Measurements from ENCODE around the gene RFLNA.
"Not testable (repeated sequence)": the region's sequence is repeated elsewhere in the genome, so short reads cannot be mapped to it uniquely, and the experiment has no call there.

The RFLNA gene

GRCh38 chr12:124319368-124320050 is 24.6 kb downstream of the RFLNA start:
- no peak for DNase-seq (ENCODE audit: low read depth in 2 of 2)

GRCh38 chr12:124321040-124321481 is 26.2 kb downstream of the RFLNA start:
- peak; percentile 37 to 73 for DNase-seq (ENCODE audit: low read depth in 2 of 2)

GRCh38 chr12:124321556-124322270 is 26.8 kb downstream of the RFLNA start:
- DNase-seq (ENCODE audit: low read depth in 2 of 2) = no peak

GRCh38 chr12:124322271-124322998 is 27.5 kb downstream of the RFLNA start:
- no peak for DNase-seq (ENCODE audit: low read depth in 2 of 2)

- DNase-seq (ENCODE audit: low read depth in 2 of 2) = not testable (repeated sequence)
Observed at GRCh38 chr12:124322999-124323328, 28.1 kb downstream of the RFLNA start.

GRCh38 chr12:124323771-124324530 is 29.1 kb downstream of the RFLNA start:
- DNase-seq (ENCODE audit: low read depth in 2 of 2) = no peak

- DNase-seq (ENCODE audit: low read depth in 2 of 2) = no peak
Observed at GRCh38 chr12:124324803-124325705, 30.2 kb downstream of the RFLNA start.

GRCh38 chr12:124326104-124326503 is 31.2 kb downstream of the RFLNA start:
- DNase-seq (ENCODE audit: low read depth in 2 of 2) = no peak

- DNase-seq (ENCODE audit: low read depth in 2 of 2) = no peak
Observed at GRCh38 chr12:124326871-124327270, 32.0 kb downstream of the RFLNA start.

GRCh38 chr12:124327362-124328043 is 32.6 kb downstream of the RFLNA start:
- DNase-seq (ENCODE audit: low read depth in 2 of 2) = no peak

GRCh38 chr12:124328116-124328515 is 33.2 kb downstream of the RFLNA start:
- no peak for DNase-seq (ENCODE audit: low read depth in 2 of 2)

GRCh38 chr12:124328636-124329035 is 33.7 kb downstream of the RFLNA start:
- DNase-seq (ENCODE audit: low read depth in 2 of 2) = no peak

GRCh38 chr12:124332058-124332672 is 37.3 kb downstream of the RFLNA start:
- DNase-seq (ENCODE audit: low read depth in 2 of 2) = no peak

GRCh38 chr12:124332900-124333299 is 38.0 kb downstream of the RFLNA start:
- DNase-seq (ENCODE audit: low read depth in 2 of 2) = no peak

- no peak for DNase-seq (ENCODE audit: low read depth in 2 of 2)
Observed at GRCh38 chr12:124333724-124334123, 38.8 kb downstream of the RFLNA start.

- DNase-seq (ENCODE audit: low read depth in 2 of 2) = no peak
Observed at GRCh38 chr12:124334266-124334665, 39.4 kb downstream of the RFLNA start.

GRCh38 chr12:124334976-124335375 is 40.1 kb downstream of the RFLNA start:
- no peak for DNase-seq (ENCODE audit: low read depth in 2 of 2)

- DNase-seq (ENCODE audit: low read depth in 2 of 2) = no peak
Observed at GRCh38 chr12:124335426-124336183, 40.7 kb downstream of the RFLNA start.

- DNase-seq (ENCODE audit: low read depth in 2 of 2) = no peak
Observed at GRCh38 chr12:124336184-124336437, 41.2 kb downstream of the RFLNA start.
